HepG2 (cell line): ENCODE data around the gene DOK1. TPM values are rescaled to one million over a fixed set of nuclear protein-coding genes. Genes with fewer than 3 reads are reported as not detected.

Source experiments
- ATAC-seq: fragments of 200-7000 bp; cut with Tn5 transposase; 3 replicates; pipeline ENCODE4 v1.9.1; 2020; ENCODE audit warnings: mild to moderate bottlenecking, moderate library complexity
- BruUV-seq: library from RNA; stranded (reverse); fragments of 400-500 nt; replicated peaks from 2 replicates; lab custom pipeline; 2021; lab: Mats Ljungman, UMichigan
- CTCF ChIA-PET: fragments of 300-600 bp; formaldehyde crosslinking; extraction: SDS; loops from one replicate; lab custom pipeline; 2021; ENCODE audit warnings: low total read pairs, inconsistent platforms, low intra/inter-chr PET ratio; lab: Yijun Ruan, JAX
- POLR2A ChIA-PET: fragments of 350-600 bp; sonication (Branson Sonifier 250); formaldehyde crosslinking; loops from one replicate; lab custom pipeline; 2020; ENCODE audit warnings: antibody characterized with exemption, inconsistent platforms; lab: Yijun Ruan, JAX
- DNase-seq: peaks from one replicate; pipeline ENCODE4 v3.0.0-alpha.2; 2015; ENCODE audit warnings: low spot score
- FAIRE-seq: peaks from 3 replicates; lab custom pipeline; 2011; peaks lifted over from hg19 to GRCh38; lab: Jason Lieb, UNC
- H2AFZ ChIP-seq: one replicate; pipeline ENCODE4 v1.6.1; 2011; ENCODE audit warnings: low read length, inconsistent platforms
- H3K27ac ChIP-seq: fragments of 300-600 bp; 3 replicates; pipeline ENCODE4 v1.8.0; 2011; ENCODE audit warnings: mixed run types, mild to moderate bottlenecking, mixed read lengths, low read length, inconsistent platforms; ENCODE audit not compliant: insufficient read depth; ENCODE audit errors: extremely low read length
- H3K27me3 ChIP-seq, 2 experiments: fragments of 200-600 bp in 1 of 2; 2 replicates in 1 of 2; 3 replicates in 1 of 2; pipeline versions ENCODE4 v1.6.0 to v1.8.0; 2011; ENCODE audit warnings: low read length in 2 of 2, mild to moderate bottlenecking in 2 of 2, moderate library complexity in 2 of 2, inconsistent platforms in 1 of 2; ENCODE audit not compliant: insufficient read depth in 2 of 2, control insufficient read depth in 1 of 2
- H3K36me3 ChIP-seq, 2 experiments: fragments of 200-600 bp in 1 of 2; replicated peaks in 1 of 2; 2 replicates in 1 of 2; 3 replicates in 1 of 2; pipeline versions ENCODE4 v1.5.1 to v1.8.0; 2011; ENCODE audit warnings: low read length in 2 of 2, inconsistent platforms in 1 of 2; ENCODE audit not compliant: insufficient read depth in 2 of 2, control insufficient read depth in 1 of 2
- H3K4me1 ChIP-seq: 2 replicates; pipeline ENCODE4 v1.5.1; 2012; ENCODE audit warnings: low read length, inconsistent platforms; ENCODE audit not compliant: insufficient read depth
- H3K4me2 ChIP-seq: 2 replicates; pipeline ENCODE4 v1.6.0; 2011; ENCODE audit warnings: low read depth, low read length, inconsistent platforms
- H3K4me3 ChIP-seq, 3 experiments: fragments of 200-600 bp in 1 of 3; sonication (generic), shearing (Covaris generic) in 1 of 3; replicated peaks in 1 of 3; 2 replicates each; pipeline ENCODE4 v1.5.1; 2011 to 2016; ENCODE audit warnings: low read length in 3 of 3, inconsistent platforms in 2 of 3, low read depth in 2 of 3, mild to moderate bottlenecking in 2 of 3, control low read depth in 1 of 3, mixed read lengths in 1 of 3; ENCODE audit not compliant: insufficient read depth in 1 of 3
- H3K79me2 ChIP-seq: one replicate; pipeline ENCODE4 v1.6.1; 2011; ENCODE audit warnings: low read length, inconsistent platforms; ENCODE audit not compliant: insufficient read depth
- H3K9ac ChIP-seq: 2 replicates; pipeline ENCODE4 v1.6.0; 2011; ENCODE audit warnings: mild to moderate bottlenecking, low read depth, low read length, inconsistent platforms; ENCODE audit not compliant: insufficient read depth
- H3K9me3 ChIP-seq: 2 replicates; pipeline ENCODE4 v1.5.1; 2012; ENCODE audit warnings: mild to moderate bottlenecking, low read length
- H4K20me1 ChIP-seq: 2 replicates; pipeline ENCODE4 v1.6.0; 2011; ENCODE audit warnings: inconsistent platforms, mild to moderate bottlenecking, low read length, moderate library complexity; ENCODE audit not compliant: insufficient read depth
- DBP ChIP-seq: sonication (generic); formaldehyde crosslinking; IDR thresholded peaks from 2 replicates; pipeline ENCODE4 v1.4.0; 2020; ENCODE audit warnings: missing genetic modification reagents; ENCODE audit errors: not compliant biosample characterization
- GFI1 ChIP-seq: sonication (generic); formaldehyde crosslinking; IDR thresholded peaks from 2 replicates; pipeline ENCODE4 v1.5.0; 2020; ENCODE audit warnings: missing genetic modification reagents, mild to moderate bottlenecking, borderline replicate concordance
- GPBP1L1 ChIP-seq: sonication (generic); formaldehyde crosslinking; IDR thresholded peaks from 2 replicates; pipeline ENCODE4 v1.5.0; 2020; ENCODE audit warnings: mild to moderate bottlenecking, missing genetic modification reagents
- MAFF ChIP-seq: IDR thresholded peaks from 2 replicates; pipeline ENCODE4 v1.6.1; 2011; ENCODE audit warnings: low read depth, low read length, improper control_type of control experiment
- PCBP1 ChIP-seq: fragments of 200-400 bp; formaldehyde crosslinking; IDR thresholded peaks from 2 replicates; pipeline ENCODE4 v1.6.1; 2017; ENCODE audit warnings: mild to moderate bottlenecking, low read depth, low read length, borderline replicate concordance
- POLR2AphosphoS2 ChIP-seq: IDR thresholded peaks from 2 replicates; pipeline ENCODE4 v1.6.1; 2011; ENCODE audit warnings: low read depth, low read length, improper control_type of control experiment
- SKIL ChIP-seq: sonication (generic); formaldehyde crosslinking; IDR thresholded peaks from 2 replicates; pipeline ENCODE4 v1.8.0; 2022; ENCODE audit warnings: missing genetic modification reagents, mild to moderate bottlenecking, moderate library complexity, borderline replicate concordance
- SMAD9 ChIP-seq: sonication (generic); formaldehyde crosslinking; IDR thresholded peaks from 2 replicates; pipeline ENCODE4 v1.5.1; 2020; ENCODE audit warnings: mild to moderate bottlenecking, missing genetic modification reagents
- THYN1 ChIP-seq: sonication (generic); formaldehyde crosslinking; IDR thresholded peaks from 2 replicates; pipeline ENCODE4 v1.8.1; 2023; ENCODE audit warnings: low read depth, mild to moderate bottlenecking, moderate library complexity, missing genetic modification reagents, borderline replicate concordance
- ZFAT ChIP-seq: sonication (generic); formaldehyde crosslinking; conservative IDR thresholded peaks from 2 replicates; pipeline ENCODE4 v1.8.1; 2023; ENCODE audit warnings: missing genetic modification reagents, inconsistent platforms
- ZFP36 ChIP-seq: fragments of 150-350 bp; IDR thresholded peaks from 2 replicates; pipeline ENCODE4 v1.6.1; 2018; ENCODE audit warnings: borderline replicate concordance, low read length, low read depth; ENCODE audit not compliant: partially characterized antibody
- ZNF101 ChIP-seq: sonication (generic); formaldehyde crosslinking; IDR thresholded peaks from 2 replicates; pipeline ENCODE4 v1.4.0; 2020; ENCODE audit warnings: mild to moderate bottlenecking, low read depth, missing genetic modification reagents, borderline replicate concordance
- WGBS: methylation state at CpG from one replicate; pipeline ENCODE4 v1.1.6; 2017; ENCODE audit warnings: low lambda C conversion rate; 5-methylcytosine and 5-hydroxymethylcytosine counted together
- in situ Hi-C: cut with HindIII; loops from 2 replicates; pipeline ENCODE4 v1.10.0; 2017; ENCODE audit warnings: low pct_unique_long_range_greater_than_20kb; ENCODE audit not compliant: extremely low pct_ligation_motif_present
- intact Hi-C: fragments of 100-400 bp; cut with micrococcal nuclease; formaldehyde crosslinking; loops from one replicate; pipeline ENCODE4 v1.10.0; 2022; ENCODE audit not compliant: unreplicated experiment
- polyA plus RNA-seq, 8 experiments: library from polyadenylated mRNA; depleted of rRNA in 3 of 8; stranded (reverse) in 7 of 8; unstranded in 1 of 8; fragments of >200 nt; fragmentation: Illumina TruSeq in 4 of 8; extraction: Trizol in 4 of 8; gene quantifications; 2 replicates each; pipeline versions ENCODE4 v1.2.1 to v1.2.3, GENCODE V29; 2011 to 2016; ENCODE audit warnings: low read depth in 4 of 8, missing spikeins in 1 of 8, mixed read lengths in 1 of 8; ENCODE audit not compliant: insufficient read depth in 1 of 8
- total RNA-seq, 5 experiments: library from RNA; depleted of rRNA; stranded (reverse); fragments of >200 nt; fragmentation: Illumina TruSeq; extraction: Trizol; gene quantifications; 2 replicates each; pipeline ENCODE4 v1.2.3, GENCODE V29; 2016; ENCODE audit warnings: low read depth in 1 of 5
- TF ChIP-seq, protein P1 (sequence below): sonication (generic); formaldehyde crosslinking; IDR thresholded peaks from 2 replicates; pipeline ENCODE4 v1.5.0; 2020; ENCODE audit warnings: mild to moderate bottlenecking, missing genetic modification reagents, moderate library complexity
- TF ChIP-seq, protein P2 (sequence below): sonication (generic); formaldehyde crosslinking; IDR thresholded peaks from 2 replicates; pipeline ENCODE4 v1.5.0; 2020; ENCODE audit warnings: missing genetic modification reagents, mild to moderate bottlenecking, borderline replicate concordance

Gene DOK1
- total and polyA plus RNA-seq, 2 of the 13 experiments (the other 11 are each of a cell fraction or from before 2014, with no cell fraction given) = 0.53 to 0.74 TPM

DNA sequence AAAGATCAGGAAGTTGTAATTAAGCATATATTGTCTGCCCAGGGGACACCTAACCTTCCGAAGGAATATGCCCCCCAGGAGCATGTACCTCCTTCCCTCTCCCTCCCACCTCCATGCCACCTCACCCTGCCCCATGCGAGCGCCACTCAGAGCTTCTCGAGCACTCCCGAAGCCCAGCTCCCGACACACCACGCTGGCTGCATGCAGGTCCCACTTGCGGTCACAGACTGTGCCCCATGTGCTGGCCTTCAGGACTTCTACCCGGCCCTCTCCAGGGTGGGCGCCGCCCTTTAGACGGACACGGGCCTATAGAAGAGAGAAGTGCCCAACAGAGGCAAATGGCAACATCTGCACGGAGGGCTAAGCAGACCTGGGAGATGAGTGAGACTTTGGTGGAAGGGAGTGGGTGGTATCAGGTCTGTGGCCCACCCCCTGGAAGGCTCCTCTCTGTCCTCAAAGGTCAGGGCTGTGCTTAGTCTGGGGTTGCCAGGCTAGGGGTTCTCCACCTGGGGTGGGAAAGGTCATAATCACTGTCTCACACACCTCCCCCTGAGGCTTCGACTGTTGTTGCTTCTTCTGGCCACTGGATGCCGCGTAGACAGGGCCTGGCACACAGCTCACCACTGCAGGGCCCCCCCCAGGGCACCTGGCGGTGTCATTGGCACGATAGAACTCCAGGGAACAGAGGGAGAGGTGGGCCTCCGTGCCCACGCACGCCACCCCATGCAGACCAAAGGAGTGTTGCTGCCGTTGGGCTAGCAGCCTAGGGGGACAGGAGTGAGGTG is 18.2 kb upstream of the DOK1 start (continued):
- TF ChIP-seq POLR2AphosphoS2 = no peak
- no peak for TF ChIP-seq ZFAT (CRISPR knock-in tag)
- TF ChIP-seq, protein P1, sequence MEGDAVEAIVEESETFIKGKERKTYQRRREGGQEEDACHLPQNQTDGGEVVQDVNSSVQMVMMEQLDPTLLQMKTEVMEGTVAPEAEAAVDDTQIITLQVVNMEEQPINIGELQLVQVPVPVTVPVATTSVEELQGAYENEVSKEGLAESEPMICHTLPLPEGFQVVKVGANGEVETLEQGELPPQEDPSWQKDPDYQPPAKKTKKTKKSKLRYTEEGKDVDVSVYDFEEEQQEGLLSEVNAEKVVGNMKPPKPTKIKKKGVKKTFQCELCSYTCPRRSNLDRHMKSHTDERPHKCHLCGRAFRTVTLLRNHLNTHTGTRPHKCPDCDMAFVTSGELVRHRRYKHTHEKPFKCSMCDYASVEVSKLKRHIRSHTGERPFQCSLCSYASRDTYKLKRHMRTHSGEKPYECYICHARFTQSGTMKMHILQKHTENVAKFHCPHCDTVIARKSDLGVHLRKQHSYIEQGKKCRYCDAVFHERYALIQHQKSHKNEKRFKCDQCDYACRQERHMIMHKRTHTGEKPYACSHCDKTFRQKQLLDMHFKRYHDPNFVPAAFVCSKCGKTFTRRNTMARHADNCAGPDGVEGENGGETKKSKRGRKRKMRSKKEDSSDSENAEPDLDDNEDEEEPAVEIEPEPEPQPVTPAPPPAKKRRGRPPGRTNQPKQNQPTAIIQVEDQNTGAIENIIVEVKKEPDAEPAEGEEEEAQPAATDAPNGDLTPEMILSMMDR = 0 out of 2 replicates have a peak, but pooled peaks have one; percentile 7

GRCh38 chr2:74537140-74537539 is 17.4 kb upstream of the DOK1 start:
- no peak for DNase-seq
- ATAC-seq = no peak
- FAIRE-seq = no peak
- BruUV-seq = no TSS peak
- H3K4me3 ChIP-seq = no peak overlapping the region
- no peak overlapping the region for H3K27ac ChIP-seq
- ChIA-PET POLR2A (no interaction called here), CTCF (no interaction called here)
- H3K79me2 ChIP-seq = no peaks in the 10 kb centered on the region
- H3K4me1 ChIP-seq = peaks cover under 1% of the 10 kb centered on the region; the same call in 1 of the 2 replicates
- no peak overlapping the region for H3K4me2 ChIP-seq
- H3K36me3 ChIP-seq = peaks cover 3 to 6% of the 10 kb centered on the region in 2 experiments; a peak in 3 of 5 replicates
- WGBS = 46% methylated on average over 4 of the region's 4 CpGs
- no peaks in the 10 kb centered on the region for H4K20me1 ChIP-seq
- intact Hi-C loops (no loop called here), in situ Hi-C loops (no loop called here)
- H3K9me3 ChIP-seq = no peaks in the 10 kb centered on the region
- H3K27me3 ChIP-seq = peaks cover 4 to 33% of the 10 kb centered on the region in 2 experiments; a peak in 3 of 5 replicates
- no peak overlapping the region for H3K9ac ChIP-seq
- H2AFZ ChIP-seq = no peak overlapping the region
- TF ChIP-seq SMAD9 (no peak), GPBP1L1 (CRISPR knock-in tag) (no peak), SKIL (CRISPR knock-in tag) (no peak), MAFF (no peak), DBP (CRISPR knock-in tag) (no peak), PCBP1 (no peak), ZFP36 (no peak), GFI1 (no peak), ZNF101 (CRISPR knock-in tag) (no peak), THYN1 (CRISPR knock-in tag) (no peak)
- TF ChIP-seq, protein P2, sequence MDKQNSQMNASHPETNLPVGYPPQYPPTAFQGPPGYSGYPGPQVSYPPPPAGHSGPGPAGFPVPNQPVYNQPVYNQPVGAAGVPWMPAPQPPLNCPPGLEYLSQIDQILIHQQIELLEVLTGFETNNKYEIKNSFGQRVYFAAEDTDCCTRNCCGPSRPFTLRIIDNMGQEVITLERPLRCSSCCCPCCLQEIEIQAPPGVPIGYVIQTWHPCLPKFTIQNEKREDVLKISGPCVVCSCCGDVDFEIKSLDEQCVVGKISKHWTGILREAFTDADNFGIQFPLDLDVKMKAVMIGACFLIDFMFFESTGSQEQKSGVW (CRISPR knock-in tag) = no peak
